B cell (primary cell): ENCODE data around the gene SH3BGR.

Source experiments
- EZH2 ChIP-seq: IDR thresholded peaks from 2 replicates; pipeline ENCODE4 v1.6.1; 2012; ENCODE audit warnings: borderline replicate concordance, low read depth, mild to moderate bottlenecking, moderate library complexity, low read length; ENCODE audit not compliant: insufficient read depth, poor library complexity, severe bottlenecking
- TF ChIP-seq, protein P1 (sequence below): fragments of 200-600 bp; IDR thresholded peaks from one replicate; pipeline ENCODE4 v1.8.0; 2022; ENCODE audit warnings: antibody characterized with exemption, mild to moderate bottlenecking

DNA sequence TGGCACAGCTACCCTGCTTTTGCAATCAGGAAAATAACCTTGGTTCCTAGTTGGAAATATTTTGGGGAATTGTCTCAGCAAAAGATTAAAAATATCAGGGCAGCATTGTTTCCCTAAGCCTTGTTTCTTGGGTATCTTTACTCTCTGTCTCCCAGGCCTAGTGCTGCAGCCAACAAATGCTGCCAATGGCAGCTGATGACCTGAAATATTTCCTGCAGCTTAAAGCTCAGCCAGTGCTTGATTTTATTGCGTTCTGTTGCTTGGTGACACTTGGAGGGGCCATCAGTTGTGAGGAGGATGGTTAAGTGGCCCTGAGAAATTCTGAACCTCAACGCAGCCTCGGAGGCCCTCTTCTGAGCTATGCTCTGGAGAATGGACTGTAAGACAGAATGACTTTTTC is 101.6 kb downstream of the SH3BGR start:
- TF ChIP-seq, protein P1, sequence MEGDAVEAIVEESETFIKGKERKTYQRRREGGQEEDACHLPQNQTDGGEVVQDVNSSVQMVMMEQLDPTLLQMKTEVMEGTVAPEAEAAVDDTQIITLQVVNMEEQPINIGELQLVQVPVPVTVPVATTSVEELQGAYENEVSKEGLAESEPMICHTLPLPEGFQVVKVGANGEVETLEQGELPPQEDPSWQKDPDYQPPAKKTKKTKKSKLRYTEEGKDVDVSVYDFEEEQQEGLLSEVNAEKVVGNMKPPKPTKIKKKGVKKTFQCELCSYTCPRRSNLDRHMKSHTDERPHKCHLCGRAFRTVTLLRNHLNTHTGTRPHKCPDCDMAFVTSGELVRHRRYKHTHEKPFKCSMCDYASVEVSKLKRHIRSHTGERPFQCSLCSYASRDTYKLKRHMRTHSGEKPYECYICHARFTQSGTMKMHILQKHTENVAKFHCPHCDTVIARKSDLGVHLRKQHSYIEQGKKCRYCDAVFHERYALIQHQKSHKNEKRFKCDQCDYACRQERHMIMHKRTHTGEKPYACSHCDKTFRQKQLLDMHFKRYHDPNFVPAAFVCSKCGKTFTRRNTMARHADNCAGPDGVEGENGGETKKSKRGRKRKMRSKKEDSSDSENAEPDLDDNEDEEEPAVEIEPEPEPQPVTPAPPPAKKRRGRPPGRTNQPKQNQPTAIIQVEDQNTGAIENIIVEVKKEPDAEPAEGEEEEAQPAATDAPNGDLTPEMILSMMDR: no peak
- no peak for TF ChIP-seq EZH2
